BE2C (cell line): Measurements from ENCODE around the gene ALPL.

Experiments
- DNase-seq: peaks from one replicate; pipeline ENCODE4 v3.0.0-alpha.2; 2020
- H3K27me3 ChIP-seq: fragments of 250-450 bp; sonication (Bioruptor Pico); 2 replicates; pipeline ENCODE4 v1.5.1; 2020; ENCODE audit warnings: mild to moderate bottlenecking
- H3K36me3 ChIP-seq: fragments of 250-450 bp; sonication (Bioruptor Pico); 2 replicates; pipeline ENCODE4 v1.5.1; 2020; ENCODE audit warnings: mild to moderate bottlenecking
- H3K4me1 ChIP-seq: fragments of 250-450 bp; sonication (Bioruptor Pico); 2 replicates; pipeline ENCODE4 v1.5.1; 2020
- H3K4me3 ChIP-seq: 2 replicates; pipeline ENCODE4 v1.5.1; 2011; ENCODE audit warnings: low read depth, low read length
- H3K9me3 ChIP-seq: fragments of 250-450 bp; sonication (Bioruptor Pico); 2 replicates; pipeline ENCODE4 v1.5.1; 2020
- TF ChIP-seq, protein P1 (sequence below): IDR thresholded peaks from 2 replicates; pipeline ENCODE4 v1.5.1; 2012; ENCODE audit warnings: mild to moderate bottlenecking, low read depth, low read length

ALPL gene

DNA sequence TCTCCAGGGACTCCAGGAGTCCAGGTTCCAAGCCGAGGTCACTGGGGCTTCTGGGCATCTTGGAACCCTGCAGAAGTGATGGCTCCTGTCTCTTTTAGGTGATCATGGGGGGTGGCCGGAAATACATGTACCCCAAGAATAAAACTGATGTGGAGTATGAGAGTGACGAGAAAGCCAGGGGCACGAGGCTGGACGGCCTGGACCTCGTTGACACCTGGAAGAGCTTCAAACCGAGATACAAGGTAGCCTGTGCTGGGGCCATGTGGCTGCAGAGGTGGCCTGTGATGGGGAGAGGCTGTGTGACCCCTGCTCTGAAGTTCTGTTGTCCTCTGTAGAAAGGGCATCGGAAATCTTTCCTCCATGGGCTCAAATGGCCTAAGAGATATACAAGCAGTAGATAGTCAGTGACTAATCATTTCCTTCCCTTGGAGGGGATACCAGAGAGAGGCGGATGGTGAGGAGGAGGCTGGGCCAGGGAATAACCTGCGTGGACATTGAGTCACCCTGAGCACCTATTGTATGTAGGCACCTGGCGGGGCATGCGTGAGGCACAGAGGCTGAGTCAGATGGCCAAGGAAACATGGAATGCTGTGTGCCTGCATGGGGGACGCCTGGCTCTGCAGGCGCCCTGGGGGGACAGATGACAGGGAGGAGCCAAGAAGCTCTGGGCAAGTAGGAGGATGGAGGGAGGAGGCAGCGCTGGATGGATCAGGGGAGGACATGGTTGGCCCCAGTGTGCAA lies 59.0 kb downstream of the ALPL start:
- Histone ChIP-seq H3K4me3 (no peak overlapping the region), H3K27me3 (no peaks in the 10 kb centered on the region), H3K4me1 (no peaks in the 10 kb centered on the region), H3K9me3 (no peaks in the 10 kb centered on the region), H3K36me3 (no peaks in the 10 kb centered on the region)
- TF ChIP-seq, protein P1, sequence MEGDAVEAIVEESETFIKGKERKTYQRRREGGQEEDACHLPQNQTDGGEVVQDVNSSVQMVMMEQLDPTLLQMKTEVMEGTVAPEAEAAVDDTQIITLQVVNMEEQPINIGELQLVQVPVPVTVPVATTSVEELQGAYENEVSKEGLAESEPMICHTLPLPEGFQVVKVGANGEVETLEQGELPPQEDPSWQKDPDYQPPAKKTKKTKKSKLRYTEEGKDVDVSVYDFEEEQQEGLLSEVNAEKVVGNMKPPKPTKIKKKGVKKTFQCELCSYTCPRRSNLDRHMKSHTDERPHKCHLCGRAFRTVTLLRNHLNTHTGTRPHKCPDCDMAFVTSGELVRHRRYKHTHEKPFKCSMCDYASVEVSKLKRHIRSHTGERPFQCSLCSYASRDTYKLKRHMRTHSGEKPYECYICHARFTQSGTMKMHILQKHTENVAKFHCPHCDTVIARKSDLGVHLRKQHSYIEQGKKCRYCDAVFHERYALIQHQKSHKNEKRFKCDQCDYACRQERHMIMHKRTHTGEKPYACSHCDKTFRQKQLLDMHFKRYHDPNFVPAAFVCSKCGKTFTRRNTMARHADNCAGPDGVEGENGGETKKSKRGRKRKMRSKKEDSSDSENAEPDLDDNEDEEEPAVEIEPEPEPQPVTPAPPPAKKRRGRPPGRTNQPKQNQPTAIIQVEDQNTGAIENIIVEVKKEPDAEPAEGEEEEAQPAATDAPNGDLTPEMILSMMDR: no peak
- DNase-seq: no peak

DNA sequence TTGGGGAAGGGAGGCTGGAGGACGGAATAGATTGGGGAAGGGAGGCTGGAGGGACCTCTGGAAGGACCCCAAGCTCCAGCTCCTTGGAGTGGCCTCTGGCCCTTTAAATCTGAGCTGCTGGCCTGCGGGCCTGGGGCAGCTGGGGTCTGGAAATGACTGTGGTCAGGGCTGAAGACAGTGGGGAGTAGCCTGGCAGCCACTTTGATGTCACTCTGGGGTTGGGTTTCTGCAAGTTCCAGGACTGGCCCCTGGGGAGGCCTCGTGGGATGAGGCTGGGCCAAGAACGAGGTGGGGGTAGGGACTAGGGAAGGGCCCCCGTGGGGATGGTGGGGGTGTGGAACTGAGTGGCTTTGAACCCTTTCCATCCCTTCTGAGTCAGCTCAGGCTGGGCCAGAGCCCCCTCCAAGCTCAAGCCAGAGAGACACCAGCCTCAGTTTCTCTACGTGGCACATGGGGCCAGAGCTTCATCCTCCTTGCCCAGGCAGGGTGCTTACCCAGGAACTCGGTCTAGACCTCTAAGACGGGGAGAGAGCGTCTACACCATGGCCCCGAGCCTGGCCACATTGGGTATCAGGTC lies 59.7 kb downstream of the ALPL start:
- no peaks in the 10 kb centered on the region for H3K36me3 ChIP-seq

DNA sequence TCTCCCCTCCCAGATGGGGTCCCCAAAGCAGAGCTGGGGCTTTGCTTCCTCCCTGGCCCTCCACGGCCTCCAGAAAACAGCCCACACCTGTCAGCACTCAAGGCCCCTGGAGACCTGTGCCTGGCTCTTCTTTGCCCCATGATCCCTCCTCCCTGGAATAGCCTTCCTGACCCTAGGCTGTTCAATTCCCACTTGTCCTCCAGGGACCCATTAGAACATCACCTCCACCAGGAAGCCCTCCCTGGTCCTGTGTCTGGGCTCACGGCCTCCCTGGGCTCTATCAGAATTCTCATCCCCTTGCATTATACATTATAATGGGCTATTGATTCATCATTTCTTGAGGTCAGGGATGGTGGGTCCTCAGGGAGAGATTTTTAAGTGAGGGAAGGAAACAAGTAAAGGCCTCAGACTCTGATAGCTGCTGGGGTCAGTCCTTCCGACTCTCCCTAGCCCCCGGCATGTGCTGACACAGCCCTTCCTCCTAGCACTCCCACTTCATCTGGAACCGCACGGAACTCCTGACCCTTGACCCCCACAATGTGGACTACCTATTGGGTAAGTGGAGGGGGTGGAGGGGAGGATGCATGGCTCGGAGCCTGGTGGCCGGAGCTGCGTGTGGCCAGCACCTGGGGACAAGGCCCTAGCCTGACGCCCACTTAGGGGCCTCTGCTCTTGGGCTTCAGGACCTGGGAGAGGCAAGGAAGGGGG lies 60.8 kb downstream of the ALPL start:
- no peaks in the 10 kb centered on the region for H3K9me3 ChIP-seq
- DNase-seq: no peak
- 0 out of 2 replicates have a peak, but pooled peaks cover 6% of the 10 kb centered on the region for H3K4me1 ChIP-seq
- H3K4me3 ChIP-seq: no peak overlapping the region
- TF ChIP-seq, protein P1: no peak
- no peaks in the 10 kb centered on the region for H3K36me3 ChIP-seq
- H3K27me3 ChIP-seq: no peaks in the 10 kb centered on the region

More for the DNA sequence above, 59.7 kb downstream of the ALPL start:
- Histone ChIP-seq H3K9me3 (no peaks in the 10 kb centered on the region), H3K27me3 (no peaks in the 10 kb centered on the region), H3K4me3 (no peak overlapping the region), H3K4me1 (no peaks in the 10 kb centered on the region)
- no peak for DNase-seq
- TF ChIP-seq, protein P1: no peak

DNA sequence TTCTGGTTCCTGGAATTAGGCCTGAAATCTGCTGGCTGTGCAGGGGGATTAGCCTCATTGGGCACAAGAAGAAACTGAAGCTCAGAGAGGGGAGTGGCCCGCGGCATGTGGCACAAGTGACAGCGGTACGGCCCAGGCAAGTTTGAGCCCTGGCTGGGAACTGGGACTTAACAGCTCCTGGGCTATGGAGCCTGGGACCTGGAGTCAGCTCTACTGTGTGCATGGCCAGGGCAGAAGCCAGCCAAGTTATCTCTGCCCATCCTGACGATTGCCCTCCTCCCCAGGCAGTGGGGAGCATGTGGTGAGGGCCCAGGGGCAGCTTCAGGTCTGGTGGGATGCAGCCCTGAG lies 61.3 kb downstream of the ALPL start:
- TF ChIP-seq, protein P1: no peak
- DNase-seq: no peak
- H3K4me3 ChIP-seq: no peak overlapping the region
- H3K4me1 ChIP-seq: 0 out of 2 replicates have a peak, but pooled peaks cover 6% of the 10 kb centered on the region
- no peaks in the 10 kb centered on the region for H3K36me3 ChIP-seq
- no peaks in the 10 kb centered on the region for H3K27me3 ChIP-seq
- H3K9me3 ChIP-seq: no peaks in the 10 kb centered on the region

DNA sequence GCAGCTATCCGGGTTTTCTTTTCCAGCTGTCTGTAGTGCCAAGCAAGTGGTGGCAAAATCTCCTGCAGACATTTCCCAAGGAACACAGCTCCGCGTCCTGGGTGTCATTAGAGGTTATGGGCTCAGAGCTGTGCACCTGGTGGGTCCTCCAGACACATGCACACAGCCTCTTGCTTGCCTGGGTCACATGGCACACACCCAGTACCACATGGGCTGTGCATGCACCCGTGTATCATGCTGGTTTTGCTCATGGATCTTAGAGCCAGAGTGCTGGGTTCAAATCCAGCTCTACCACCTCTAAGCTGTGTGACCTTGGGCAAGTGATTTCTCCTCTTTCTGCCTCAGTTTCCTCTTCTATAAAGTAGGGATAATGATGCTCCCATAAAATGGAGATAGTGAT lies 61.7 kb downstream of the ALPL start:
- no peak for DNase-seq
- no peaks in the 10 kb centered on the region for H3K9me3 ChIP-seq
- H3K4me3 ChIP-seq: no peak overlapping the region
- H3K4me1 ChIP-seq: 0 out of 2 replicates have a peak, but pooled peaks cover 6% of the 10 kb centered on the region
- TF ChIP-seq, protein P1: no peak
- no peaks in the 10 kb centered on the region for H3K27me3 ChIP-seq
- H3K36me3 ChIP-seq: no peaks in the 10 kb centered on the region
